C4-2B (cell line): ENCODE measurements around the gene B3GNT4.
A peak's percentile ranks its signal among the peaks of the same experiment; 100 is the strongest.

ENCODE experiments used
- H3K27ac ChIP-seq: fragments of 450-650 bp; 2 replicates; pipeline ENCODE4 v1.5.1; 2017
- CTCF ChIP-seq: fragments of 450-650 bp; conservative IDR thresholded peaks from 2 replicates; pipeline ENCODE4 v1.5.1; 2017; ENCODE audit warnings: mild to moderate bottlenecking
- ZFX ChIP-seq: fragments of 450-650 bp; IDR thresholded peaks from 2 replicates; pipeline ENCODE4 v1.6.1; 2017

The B3GNT4 gene

GRCh38 chr12:122190842-122191668, 12.5 kb upstream of the B3GNT4 start:
- H3K27ac ChIP-seq = no peak overlapping the region
- TF ChIP-seq ZFX (no peak), CTCF (peak; percentile 90)

- no peak overlapping the region for H3K27ac ChIP-seq
- TF ChIP-seq ZFX = no peak
- TF ChIP-seq CTCF = no peak
These were observed 11.1 kb upstream of the B3GNT4 start for GRCh38 chr12:122192441-122192840.

- H3K27ac ChIP-seq = no peak overlapping the region
- TF ChIP-seq ZFX (no peak), CTCF (no peak)
These were observed 8.7 kb upstream of the B3GNT4 start for GRCh38 chr12:122194804-122195203.

- TF ChIP-seq ZFX = no peak
- TF ChIP-seq CTCF = no peak
- H3K27ac ChIP-seq = no peak overlapping the region
These were observed 8.1 kb upstream of the B3GNT4 start for GRCh38 chr12:122195405-122195804.

GRCh38 chr12:122197612-122197966, 5.9 kb upstream of the B3GNT4 start:
- H3K27ac ChIP-seq = no peak overlapping the region
- no peak for TF ChIP-seq ZFX
- TF ChIP-seq CTCF = no peak

GRCh38 chr12:122199484-122200355, 3.8 kb upstream of the B3GNT4 start:
- no peak for TF ChIP-seq ZFX
- no peak for TF ChIP-seq CTCF
- no peak overlapping the region for H3K27ac ChIP-seq
